Measurements from ENCODE around the gene BCORL1.

BCORL1 gene

DNA sequence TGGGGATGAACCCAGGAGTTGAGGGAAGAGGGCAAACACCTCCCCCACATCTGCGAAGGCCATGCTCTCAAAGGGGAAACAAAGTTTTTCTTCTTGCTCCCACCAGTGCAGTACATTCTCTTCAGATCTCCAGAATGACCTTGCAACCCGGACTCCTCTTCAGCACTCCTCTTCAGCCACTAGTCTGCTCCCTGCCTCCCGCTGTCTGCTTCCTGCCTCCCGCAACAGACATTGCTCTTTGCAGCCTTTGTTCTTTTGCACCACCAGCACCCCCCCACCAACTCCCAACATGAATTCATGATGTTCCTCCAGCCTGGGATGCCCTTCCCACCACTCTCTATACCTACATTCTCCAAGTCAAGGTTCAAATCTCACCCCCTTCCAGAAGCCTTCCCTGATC lies 44.4 kb upstream of the BCORL1 start:
- peaks cover 4% of the 10 kb centered on the region for H3K27me3 ChIP-seq (ENCODE audit: insufficient read depth, low read depth, severe bottlenecking)
- H3K27ac ChIP-seq, result no peak overlapping the region
- no peak for DNase-seq

DNA sequence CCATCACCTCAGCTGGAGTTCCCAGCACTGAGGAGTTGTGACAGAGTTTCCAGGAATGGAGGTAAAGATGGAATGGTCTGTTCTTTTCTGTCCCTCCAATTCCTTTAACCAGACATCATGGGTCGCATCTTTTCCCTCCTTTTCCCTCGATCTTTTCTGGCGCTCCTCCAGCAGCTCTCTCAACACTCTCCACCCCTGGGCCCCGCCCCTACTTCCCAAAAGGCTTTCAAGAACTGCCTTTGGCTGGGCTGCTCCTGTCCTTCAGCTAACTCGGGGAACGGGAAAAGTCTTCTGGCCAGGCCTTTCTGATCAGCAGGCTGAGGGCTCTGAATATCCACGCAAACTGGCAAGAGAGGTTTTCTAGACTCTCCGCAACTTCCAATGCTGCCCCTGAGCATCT lies 42.4 kb upstream of the BCORL1 start:
- no peaks in the 10 kb centered on the region for H3K36me3 ChIP-seq
- no peaks in the 10 kb centered on the region for H3K9me3 ChIP-seq (ENCODE audit: severe bottlenecking)
- TF ChIP-seq, protein P1, sequence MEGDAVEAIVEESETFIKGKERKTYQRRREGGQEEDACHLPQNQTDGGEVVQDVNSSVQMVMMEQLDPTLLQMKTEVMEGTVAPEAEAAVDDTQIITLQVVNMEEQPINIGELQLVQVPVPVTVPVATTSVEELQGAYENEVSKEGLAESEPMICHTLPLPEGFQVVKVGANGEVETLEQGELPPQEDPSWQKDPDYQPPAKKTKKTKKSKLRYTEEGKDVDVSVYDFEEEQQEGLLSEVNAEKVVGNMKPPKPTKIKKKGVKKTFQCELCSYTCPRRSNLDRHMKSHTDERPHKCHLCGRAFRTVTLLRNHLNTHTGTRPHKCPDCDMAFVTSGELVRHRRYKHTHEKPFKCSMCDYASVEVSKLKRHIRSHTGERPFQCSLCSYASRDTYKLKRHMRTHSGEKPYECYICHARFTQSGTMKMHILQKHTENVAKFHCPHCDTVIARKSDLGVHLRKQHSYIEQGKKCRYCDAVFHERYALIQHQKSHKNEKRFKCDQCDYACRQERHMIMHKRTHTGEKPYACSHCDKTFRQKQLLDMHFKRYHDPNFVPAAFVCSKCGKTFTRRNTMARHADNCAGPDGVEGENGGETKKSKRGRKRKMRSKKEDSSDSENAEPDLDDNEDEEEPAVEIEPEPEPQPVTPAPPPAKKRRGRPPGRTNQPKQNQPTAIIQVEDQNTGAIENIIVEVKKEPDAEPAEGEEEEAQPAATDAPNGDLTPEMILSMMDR (IDR thresholded peaks at IDR 0.05; ENCODE audit: low read depth, low read length), result no peak
- H3K27me3 ChIP-seq (ENCODE audit: insufficient read depth, low read depth, severe bottlenecking), result peaks cover 2% of the 10 kb centered on the region
- no peak overlapping the region for H3K4me3 ChIP-seq (ENCODE audit: low read depth, low read length)
- no peak for DNase-seq
- no peak overlapping the region for H3K27ac ChIP-seq

More for the DNA sequence above, 44.4 kb upstream of the BCORL1 start:
- Histone ChIP-seq H3K9me3 (ENCODE audit: severe bottlenecking) (no peaks in the 10 kb centered on the region), H3K36me3 (no peaks in the 10 kb centered on the region), H3K4me3 (ENCODE audit: low read depth, low read length) (no peak overlapping the region)
- TF ChIP-seq, protein P1 (IDR thresholded peaks at IDR 0.05; ENCODE audit: low read depth, low read length), result no peak

DNA sequence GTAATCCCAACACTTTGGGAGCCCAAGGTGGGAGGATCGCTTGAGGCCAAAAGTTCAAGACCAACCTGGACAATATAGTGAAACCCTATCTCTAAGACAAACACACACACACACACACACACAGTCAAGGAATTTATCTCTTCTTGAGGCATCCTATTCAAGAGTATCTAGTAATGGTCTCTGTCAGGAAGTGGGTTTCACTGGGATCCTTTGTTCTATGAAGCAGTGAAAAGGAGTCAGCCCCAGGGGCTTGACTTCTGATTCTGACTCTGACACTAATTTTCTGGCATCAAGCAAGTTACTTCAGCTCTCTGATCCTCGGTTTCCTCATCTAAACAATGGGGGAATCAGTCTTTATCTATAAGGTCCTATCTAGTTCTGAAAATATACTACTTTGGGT lies 41.7 kb upstream of the BCORL1 start:
- H3K4me3 ChIP-seq (ENCODE audit: low read depth, low read length), result no peak overlapping the region
- H3K27ac ChIP-seq, result no peak overlapping the region
- peaks cover 2% of the 10 kb centered on the region for H3K27me3 ChIP-seq (ENCODE audit: insufficient read depth, low read depth, severe bottlenecking)
- no peak for DNase-seq
- TF ChIP-seq, protein P1 (IDR thresholded peaks at IDR 0.05; ENCODE audit: low read depth, low read length), result no peak
- no peaks in the 10 kb centered on the region for H3K9me3 ChIP-seq (ENCODE audit: severe bottlenecking)
- H3K36me3 ChIP-seq, result no peaks in the 10 kb centered on the region

DNA sequence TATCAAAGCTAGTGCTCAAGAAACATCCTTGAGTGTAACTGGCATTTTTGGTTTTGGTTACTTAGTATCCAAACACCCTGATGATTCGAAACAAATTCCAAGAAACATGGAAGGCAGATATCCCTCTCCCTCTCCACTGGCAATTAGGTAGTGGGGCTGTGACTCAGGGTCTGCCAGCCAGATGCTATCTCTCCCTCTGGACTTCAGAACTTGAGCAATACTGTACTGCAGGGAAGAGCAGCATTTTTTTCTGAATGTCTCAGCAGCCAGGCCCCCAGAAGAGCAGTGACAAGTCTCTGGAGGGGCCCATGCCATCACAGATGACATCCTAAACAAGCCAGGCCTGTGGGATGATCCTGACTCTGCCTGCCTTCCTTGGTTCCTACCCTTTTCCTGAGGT lies 37.3 kb upstream of the BCORL1 start:
- H3K9me3 ChIP-seq (ENCODE audit: severe bottlenecking), result no peaks in the 10 kb centered on the region
- no peaks in the 10 kb centered on the region for H3K36me3 ChIP-seq
- TF ChIP-seq, protein P1 (IDR thresholded peaks at IDR 0.05; ENCODE audit: low read depth, low read length), result no peak
- no peaks in the 10 kb centered on the region for H3K27me3 ChIP-seq (ENCODE audit: insufficient read depth, low read depth, severe bottlenecking)
- no peak for DNase-seq
- H3K4me3 ChIP-seq (ENCODE audit: low read depth, low read length), result no peak overlapping the region
- no peak overlapping the region for H3K27ac ChIP-seq

DNA sequence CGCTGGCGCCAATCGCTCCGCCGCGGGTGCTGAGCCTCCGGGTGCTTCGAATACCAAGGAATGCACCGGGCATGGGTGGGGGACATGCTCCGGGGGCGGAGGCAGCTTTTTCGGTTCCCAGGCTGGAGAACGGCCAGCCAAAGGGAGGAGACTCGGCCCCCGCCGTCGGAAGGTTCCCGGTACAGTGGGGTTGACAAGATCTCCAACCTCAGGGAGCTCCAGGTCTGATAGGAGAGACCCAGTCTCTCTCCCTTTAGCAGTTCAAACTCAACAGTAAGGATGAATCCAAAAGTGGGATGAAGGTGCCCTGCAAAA lies 29.1 kb upstream of the BCORL1 start:
- no peak for DNase-seq
- H3K9me3 ChIP-seq (ENCODE audit: severe bottlenecking), result no peaks in the 10 kb centered on the region
- no peak overlapping the region for H3K4me3 ChIP-seq (ENCODE audit: low read depth, low read length)
- TF ChIP-seq, protein P1 (IDR thresholded peaks at IDR 0.05; ENCODE audit: low read depth, low read length), result no peak
- H3K27ac ChIP-seq, result no peak overlapping the region
- H3K36me3 ChIP-seq, result no peaks in the 10 kb centered on the region
- H3K27me3 ChIP-seq (ENCODE audit: insufficient read depth, low read depth, severe bottlenecking), result peaks cover 8% of the 10 kb centered on the region

DNA sequence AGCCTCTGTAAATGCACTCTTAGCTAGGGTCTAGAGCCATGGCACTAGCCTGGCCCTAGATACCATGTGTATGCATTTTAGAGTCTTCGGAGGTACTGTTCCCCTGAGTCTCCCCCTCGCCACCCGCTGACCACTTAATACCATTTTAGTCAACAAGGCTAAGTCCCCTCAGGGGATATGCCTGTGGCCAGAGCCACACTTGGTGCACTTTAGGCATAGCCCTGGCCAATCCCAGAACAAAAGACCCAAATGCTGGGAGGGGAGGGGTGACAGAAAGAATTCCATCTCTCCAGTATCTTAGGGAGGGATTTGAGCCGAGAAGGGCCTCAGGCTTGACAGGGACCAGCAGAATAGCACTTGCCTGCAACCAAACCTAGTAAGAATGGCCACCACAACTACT lies 28.6 kb upstream of the BCORL1 start:
- Histone ChIP-seq H3K27ac (no peak overlapping the region), H3K9me3 (ENCODE audit: severe bottlenecking) (no peaks in the 10 kb centered on the region), H3K4me3 (ENCODE audit: low read depth, low read length) (no peak overlapping the region), H3K27me3 (ENCODE audit: insufficient read depth, low read depth, severe bottlenecking) (peaks cover 12% of the 10 kb centered on the region), H3K36me3 (no peaks in the 10 kb centered on the region)
- no peak for DNase-seq
- TF ChIP-seq, protein P1 (IDR thresholded peaks at IDR 0.05; ENCODE audit: low read depth, low read length), result no peak
